AG10803 (cell line): ENCODE results near the gene SPAG7.
A peak's percentile ranks its signal among the peaks of the same experiment; 100 is the strongest.

Experiments used
- DNase-seq: peaks from one replicate; pipeline ENCODE4 v3.0.0; 2010; ENCODE audit warnings: low read depth
- H3K4me3 ChIP-seq: 2 replicates; pipeline ENCODE4 v1.5.1; 2011; ENCODE audit warnings: mild to moderate bottlenecking, low read length, control low read depth
- TF ChIP-seq, protein P1 (sequence below): conservative IDR thresholded peaks from 2 replicates; pipeline ENCODE4 v1.5.1; 2011; ENCODE audit warnings: mild to moderate bottlenecking, low read length, control low read depth, inconsistent platforms

Gene SPAG7

DNA sequence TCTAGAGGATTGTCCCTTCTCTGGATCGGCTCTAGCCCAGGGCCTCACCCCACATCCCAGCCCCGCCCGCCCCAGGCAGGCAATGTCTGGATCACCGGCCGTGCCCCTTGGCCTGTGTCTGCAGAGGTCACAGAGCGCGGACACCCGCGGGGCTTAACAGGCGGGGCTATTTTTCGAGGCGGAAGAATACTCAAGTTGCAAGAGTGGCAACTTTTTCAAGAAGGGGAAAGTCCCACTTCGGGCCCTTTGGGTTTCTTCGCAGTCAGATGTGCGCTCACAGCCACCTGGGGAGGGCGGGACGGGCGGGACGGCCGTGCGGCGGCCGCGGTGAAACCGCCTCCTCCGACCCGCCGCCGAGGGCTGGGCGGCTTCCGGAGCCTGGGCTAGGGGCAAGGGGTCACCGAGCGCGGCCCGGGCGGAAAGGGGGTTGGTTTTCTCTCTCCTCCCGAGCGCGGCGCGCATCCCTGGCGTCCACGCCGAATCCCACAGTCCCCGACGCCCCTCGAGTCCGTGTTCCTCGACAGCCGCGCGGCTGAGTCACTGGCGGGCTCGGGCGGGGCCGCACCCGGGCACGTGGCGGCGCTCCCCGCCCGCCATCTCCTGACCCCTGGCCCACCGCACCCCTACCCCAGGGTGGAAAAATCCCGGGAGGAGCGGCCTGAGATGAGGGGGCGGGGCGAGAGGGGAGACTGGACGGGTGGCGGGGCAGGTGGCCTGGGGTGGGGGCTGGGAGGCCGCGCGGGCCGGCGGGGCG is 18.1 kb downstream of the SPAG7 start:
- TF ChIP-seq, protein P1, sequence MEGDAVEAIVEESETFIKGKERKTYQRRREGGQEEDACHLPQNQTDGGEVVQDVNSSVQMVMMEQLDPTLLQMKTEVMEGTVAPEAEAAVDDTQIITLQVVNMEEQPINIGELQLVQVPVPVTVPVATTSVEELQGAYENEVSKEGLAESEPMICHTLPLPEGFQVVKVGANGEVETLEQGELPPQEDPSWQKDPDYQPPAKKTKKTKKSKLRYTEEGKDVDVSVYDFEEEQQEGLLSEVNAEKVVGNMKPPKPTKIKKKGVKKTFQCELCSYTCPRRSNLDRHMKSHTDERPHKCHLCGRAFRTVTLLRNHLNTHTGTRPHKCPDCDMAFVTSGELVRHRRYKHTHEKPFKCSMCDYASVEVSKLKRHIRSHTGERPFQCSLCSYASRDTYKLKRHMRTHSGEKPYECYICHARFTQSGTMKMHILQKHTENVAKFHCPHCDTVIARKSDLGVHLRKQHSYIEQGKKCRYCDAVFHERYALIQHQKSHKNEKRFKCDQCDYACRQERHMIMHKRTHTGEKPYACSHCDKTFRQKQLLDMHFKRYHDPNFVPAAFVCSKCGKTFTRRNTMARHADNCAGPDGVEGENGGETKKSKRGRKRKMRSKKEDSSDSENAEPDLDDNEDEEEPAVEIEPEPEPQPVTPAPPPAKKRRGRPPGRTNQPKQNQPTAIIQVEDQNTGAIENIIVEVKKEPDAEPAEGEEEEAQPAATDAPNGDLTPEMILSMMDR, result no peak
- DNase-seq, result peak; percentile 65
- H3K4me3 ChIP-seq, result peak overlapping the region; percentile 72

DNA sequence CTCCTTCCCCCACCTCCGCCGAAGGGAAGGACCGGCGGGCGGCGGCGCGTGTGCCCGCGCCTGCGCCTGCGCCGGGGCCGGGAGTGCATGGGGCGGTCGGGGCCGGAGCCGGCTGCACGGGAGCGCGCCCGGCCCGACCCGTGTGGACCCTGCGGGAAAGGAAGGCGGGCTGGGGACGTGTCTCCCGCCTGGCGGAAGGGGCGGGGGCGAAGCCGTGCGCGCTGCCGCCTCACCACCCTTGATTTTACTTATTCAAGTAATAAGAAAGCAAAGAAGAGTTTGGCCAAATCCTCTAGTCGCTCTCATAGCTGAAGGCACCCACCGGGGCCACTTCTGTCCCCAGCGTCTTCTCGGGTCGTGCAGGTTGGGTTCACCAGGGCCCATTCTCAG is 18.7 kb downstream of the SPAG7 start:
- peak; percentile 89 for DNase-seq
- TF ChIP-seq, protein P1, result no peak
- H3K4me3 ChIP-seq, result peak overlapping the region; percentile 97

DNA sequence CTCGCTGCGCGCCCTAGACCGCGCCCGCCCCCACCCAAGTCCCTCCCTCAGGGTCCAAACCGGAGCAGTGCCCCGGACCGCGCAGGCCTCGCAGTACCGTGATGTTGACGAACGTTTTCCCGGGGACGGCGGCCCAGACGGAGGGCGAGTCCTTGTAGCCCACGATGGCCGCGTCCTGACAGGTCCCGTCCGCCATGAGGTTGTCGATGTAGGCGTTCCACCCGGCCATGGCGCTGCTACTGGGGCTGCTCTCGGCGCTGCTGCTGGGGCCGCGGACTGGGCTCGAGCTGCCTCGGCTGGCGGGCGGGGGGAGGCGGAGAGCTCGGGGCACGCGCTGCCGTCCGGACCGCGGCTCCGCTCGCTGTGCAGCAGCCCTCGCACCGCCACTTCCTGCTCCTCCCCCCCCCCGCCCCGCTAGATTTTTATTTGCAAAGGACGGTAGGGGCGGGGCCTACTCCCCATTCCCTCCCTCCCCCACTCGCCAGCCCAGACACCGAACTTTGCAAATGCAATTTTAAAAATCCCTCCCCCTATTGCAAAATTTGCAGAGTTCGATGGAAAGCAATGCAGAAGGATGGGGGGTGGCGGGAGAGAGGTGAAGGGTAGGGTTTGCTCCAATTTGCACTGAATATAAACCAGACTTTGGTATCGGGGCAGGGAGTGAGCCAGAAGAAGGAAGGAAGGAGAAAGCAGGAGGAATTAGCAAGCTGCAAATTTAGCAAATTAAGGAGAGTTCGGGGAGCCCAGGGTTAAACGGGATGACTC is 19.3 kb downstream of the SPAG7 start, which contains the start of gene PFN1:
TSS of gene PFN1 (minus strand) at position 365 of the 765 bp plus-strand sequence. CDS start at position 229, 136 bp downstream.
- peak within 1 kb of the TSS; percentile 97 for H3K4me3 ChIP-seq
- peak; percentile 94 for DNase-seq
- TF ChIP-seq, protein P1, result no peak

DNA sequence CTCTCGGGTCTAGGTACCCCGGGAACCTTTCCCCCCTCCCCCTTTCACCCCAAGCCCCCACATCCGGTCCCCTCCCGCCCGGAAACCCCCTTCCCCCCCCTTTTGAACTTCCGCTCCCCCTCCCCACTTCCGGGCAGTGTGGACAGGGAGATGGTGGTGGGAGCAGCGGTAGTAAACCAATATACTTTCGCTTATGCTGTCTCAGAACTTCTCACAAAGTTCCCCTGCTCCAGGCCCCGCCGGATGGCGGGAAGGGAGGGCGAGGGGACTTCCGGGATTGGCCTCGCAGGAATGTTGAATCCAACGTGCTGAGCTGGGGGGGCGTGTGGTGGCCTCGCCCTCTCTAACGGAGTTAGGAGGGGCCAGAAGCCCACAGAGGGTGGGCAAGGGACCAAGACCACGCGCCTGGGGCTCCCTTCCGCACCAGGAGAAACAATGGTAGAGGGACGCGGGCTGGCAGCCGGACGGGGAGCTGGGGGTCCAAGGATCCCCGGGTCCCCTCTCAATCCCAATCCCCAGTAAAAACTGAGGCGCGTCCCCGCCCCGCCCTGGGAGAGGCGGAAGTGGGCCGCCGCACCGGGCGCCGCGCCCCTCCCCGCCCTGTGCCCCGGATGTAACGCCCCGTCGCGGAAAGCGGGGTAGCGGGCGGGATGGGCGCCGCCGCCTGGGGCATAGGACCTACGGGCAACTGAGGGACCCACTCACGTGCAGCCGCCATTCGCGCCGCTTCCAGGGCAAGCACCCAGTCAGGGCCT is 20.0 kb downstream of the SPAG7 start:
- TF ChIP-seq, protein P1, result no peak
- peak; percentile 40 for DNase-seq

DNA sequence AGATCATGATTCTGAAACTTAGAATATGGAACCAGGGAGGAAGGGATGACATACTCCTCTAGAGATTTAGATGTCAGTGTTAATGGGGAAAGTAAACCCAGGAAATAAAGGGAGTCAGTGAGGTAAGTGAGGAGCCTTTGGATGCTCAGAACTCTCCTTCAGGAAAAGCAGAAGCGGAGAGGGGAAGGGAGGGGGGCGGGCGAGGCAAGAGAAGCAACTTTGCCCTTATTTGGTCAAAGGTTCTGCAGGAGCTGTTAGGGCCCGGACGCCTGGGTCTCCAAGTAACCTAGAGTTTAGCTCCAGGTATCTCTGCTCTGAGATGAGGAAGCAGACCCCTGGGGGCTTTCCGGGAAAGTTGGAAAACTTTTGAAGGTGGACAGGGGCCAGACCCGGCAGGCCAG is 20.6 kb downstream of the SPAG7 start:
- peak overlapping the region; percentile 97 for H3K4me3 ChIP-seq
- no peak for DNase-seq
- TF ChIP-seq, protein P1, result no peak

More for the DNA sequence above, 20.0 kb downstream of the SPAG7 start:
- peak overlapping the region; percentile 97 for H3K4me3 ChIP-seq

DNA sequence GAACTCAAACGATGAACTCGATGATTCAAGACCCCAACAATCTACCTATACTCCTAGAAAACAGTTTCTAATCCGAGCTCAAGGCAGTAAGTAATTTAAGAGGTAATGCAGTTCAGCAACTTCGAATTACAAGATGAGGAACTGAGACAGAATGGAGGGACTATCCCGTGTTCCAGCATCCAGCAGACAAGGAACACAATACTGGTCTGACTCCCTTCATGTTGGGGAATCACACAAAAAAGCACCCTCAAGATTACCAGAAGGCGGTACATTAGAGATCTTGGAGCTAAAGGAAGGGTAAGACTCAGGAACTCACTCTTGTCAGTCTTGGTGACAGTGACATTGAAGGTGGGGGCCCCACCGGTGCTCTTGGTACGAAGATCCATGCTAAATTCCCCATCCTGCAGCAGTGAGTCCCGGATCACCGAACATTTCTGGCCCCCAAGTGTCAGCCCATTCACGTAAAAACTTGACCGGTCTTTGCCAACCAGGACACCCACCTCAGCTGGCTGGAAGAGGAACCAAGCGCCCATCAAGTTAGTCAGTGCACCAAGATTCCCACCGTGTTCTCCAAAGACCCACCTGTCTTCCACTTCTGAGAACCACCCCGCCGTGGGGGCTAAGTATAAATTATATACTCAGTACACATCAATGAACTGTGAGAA is 21.2 kb downstream of the SPAG7 start:
- no peak for DNase-seq
- peak overlapping the region; percentile 97 for H3K4me3 ChIP-seq
- TF ChIP-seq, protein P1, result no peak
